HEK293 (cell line): ENCODE measurements around the gene RIMKLB.

ENCODE experiments used
- GFI1B ChIP-seq: fragments of 450-650 bp; formaldehyde crosslinking; IDR thresholded peaks from 2 replicates; pipeline ENCODE4 v1.5.1; 2016; ENCODE audit warnings: missing biosample characterization, missing genetic modification characterization
- KLF9 ChIP-seq: fragments of 450-650 bp; formaldehyde crosslinking; IDR thresholded peaks from 2 replicates; pipeline ENCODE4 v1.5.1; 2016; ENCODE audit warnings: missing biosample characterization, missing genetic modification characterization, low read depth
- TCF7L2 ChIP-seq: IDR thresholded peaks from 2 replicates; pipeline ENCODE4 v1.6.1; 2011; ENCODE audit warnings: low read depth, mild to moderate bottlenecking, inconsistent platforms, low read length, moderate library complexity, borderline replicate concordance
- YY1 ChIP-seq: fragments of 450-650 bp; formaldehyde crosslinking; IDR thresholded peaks from 2 replicates; pipeline ENCODE4 v1.5.1; 2018; ENCODE audit warnings: missing biosample characterization, missing genetic modification characterization
- ZBTB26 ChIP-seq: fragments of 450-650 bp; formaldehyde crosslinking; optimal IDR thresholded peaks from 2 replicates; pipeline ENCODE3; 2016; ENCODE audit warnings: missing biosample characterization, mild to moderate bottlenecking, missing genetic modification characterization
- ZNF18 ChIP-seq: fragments of 450-650 bp; formaldehyde crosslinking; IDR thresholded peaks from 2 replicates; pipeline ENCODE4 v1.5.1; 2016; ENCODE audit warnings: missing biosample characterization, missing genetic modification characterization
- ZNF23 ChIP-seq: fragments of 450-650 bp; formaldehyde crosslinking; IDR thresholded peaks from 2 replicates; pipeline ENCODE4 v1.5.1; 2016; ENCODE audit warnings: missing biosample characterization, missing genetic modification characterization, borderline replicate concordance
- ZNF555 ChIP-seq: fragments of 450-650 bp; formaldehyde crosslinking; conservative IDR thresholded peaks from 2 replicates; pipeline ENCODE4 v1.5.1; 2017; ENCODE audit warnings: missing biosample characterization, mild to moderate bottlenecking, missing genetic modification characterization, inconsistent platforms
- TF ChIP-seq, protein P1 (sequence below): fragments of 450-650 bp; formaldehyde crosslinking; IDR thresholded peaks from 2 replicates; pipeline ENCODE4 v1.5.1; 2016; ENCODE audit warnings: missing biosample characterization, missing genetic modification characterization
- TF ChIP-seq, protein P2 (sequence below): fragments of 450-650 bp; formaldehyde crosslinking; IDR thresholded peaks from 2 replicates; pipeline ENCODE4 v1.5.1; 2017; ENCODE audit warnings: missing biosample characterization, missing genetic modification characterization
- TF ChIP-seq, protein P3 (sequence below): fragments of 450-650 bp; formaldehyde crosslinking; IDR thresholded peaks from 2 replicates; pipeline ENCODE4 v1.5.1; 2017; ENCODE audit warnings: missing biosample characterization, missing genetic modification characterization
- TF ChIP-seq, protein P4 (sequence below): fragments of 450-650 bp; formaldehyde crosslinking; IDR thresholded peaks from 2 replicates; pipeline ENCODE4 v1.5.1; 2016; ENCODE audit warnings: missing biosample characterization, missing genetic modification characterization

GRCh38 chr12:8681129-8681884, 16.5 kb upstream of the RIMKLB start:
- TF ChIP-seq, protein P1, sequence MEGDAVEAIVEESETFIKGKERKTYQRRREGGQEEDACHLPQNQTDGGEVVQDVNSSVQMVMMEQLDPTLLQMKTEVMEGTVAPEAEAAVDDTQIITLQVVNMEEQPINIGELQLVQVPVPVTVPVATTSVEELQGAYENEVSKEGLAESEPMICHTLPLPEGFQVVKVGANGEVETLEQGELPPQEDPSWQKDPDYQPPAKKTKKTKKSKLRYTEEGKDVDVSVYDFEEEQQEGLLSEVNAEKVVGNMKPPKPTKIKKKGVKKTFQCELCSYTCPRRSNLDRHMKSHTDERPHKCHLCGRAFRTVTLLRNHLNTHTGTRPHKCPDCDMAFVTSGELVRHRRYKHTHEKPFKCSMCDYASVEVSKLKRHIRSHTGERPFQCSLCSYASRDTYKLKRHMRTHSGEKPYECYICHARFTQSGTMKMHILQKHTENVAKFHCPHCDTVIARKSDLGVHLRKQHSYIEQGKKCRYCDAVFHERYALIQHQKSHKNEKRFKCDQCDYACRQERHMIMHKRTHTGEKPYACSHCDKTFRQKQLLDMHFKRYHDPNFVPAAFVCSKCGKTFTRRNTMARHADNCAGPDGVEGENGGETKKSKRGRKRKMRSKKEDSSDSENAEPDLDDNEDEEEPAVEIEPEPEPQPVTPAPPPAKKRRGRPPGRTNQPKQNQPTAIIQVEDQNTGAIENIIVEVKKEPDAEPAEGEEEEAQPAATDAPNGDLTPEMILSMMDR = no peak
- no peak for TF ChIP-seq GFI1B (tag by site-specific recombination)
- no peak for TF ChIP-seq TCF7L2
- TF ChIP-seq ZBTB26 (tag by site-specific recombination) = no peak
- TF ChIP-seq, protein P2, sequence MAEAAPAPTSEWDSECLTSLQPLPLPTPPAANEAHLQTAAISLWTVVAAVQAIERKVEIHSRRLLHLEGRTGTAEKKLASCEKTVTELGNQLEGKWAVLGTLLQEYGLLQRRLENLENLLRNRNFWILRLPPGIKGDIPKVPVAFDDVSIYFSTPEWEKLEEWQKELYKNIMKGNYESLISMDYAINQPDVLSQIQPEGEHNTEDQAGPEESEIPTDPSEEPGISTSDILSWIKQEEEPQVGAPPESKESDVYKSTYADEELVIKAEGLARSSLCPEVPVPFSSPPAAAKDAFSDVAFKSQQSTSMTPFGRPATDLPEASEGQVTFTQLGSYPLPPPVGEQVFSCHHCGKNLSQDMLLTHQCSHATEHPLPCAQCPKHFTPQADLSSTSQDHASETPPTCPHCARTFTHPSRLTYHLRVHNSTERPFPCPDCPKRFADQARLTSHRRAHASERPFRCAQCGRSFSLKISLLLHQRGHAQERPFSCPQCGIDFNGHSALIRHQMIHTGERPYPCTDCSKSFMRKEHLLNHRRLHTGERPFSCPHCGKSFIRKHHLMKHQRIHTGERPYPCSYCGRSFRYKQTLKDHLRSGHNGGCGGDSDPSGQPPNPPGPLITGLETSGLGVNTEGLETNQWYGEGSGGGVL = no peak
- no peak for TF ChIP-seq YY1 (tag by site-specific recombination)
- TF ChIP-seq, protein P3, sequence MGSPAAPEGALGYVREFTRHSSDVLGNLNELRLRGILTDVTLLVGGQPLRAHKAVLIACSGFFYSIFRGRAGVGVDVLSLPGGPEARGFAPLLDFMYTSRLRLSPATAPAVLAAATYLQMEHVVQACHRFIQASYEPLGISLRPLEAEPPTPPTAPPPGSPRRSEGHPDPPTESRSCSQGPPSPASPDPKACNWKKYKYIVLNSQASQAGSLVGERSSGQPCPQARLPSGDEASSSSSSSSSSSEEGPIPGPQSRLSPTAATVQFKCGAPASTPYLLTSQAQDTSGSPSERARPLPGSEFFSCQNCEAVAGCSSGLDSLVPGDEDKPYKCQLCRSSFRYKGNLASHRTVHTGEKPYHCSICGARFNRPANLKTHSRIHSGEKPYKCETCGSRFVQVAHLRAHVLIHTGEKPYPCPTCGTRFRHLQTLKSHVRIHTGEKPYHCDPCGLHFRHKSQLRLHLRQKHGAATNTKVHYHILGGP (tag by site-specific recombination) = no peak
- no peak for TF ChIP-seq ZNF23 (tag by site-specific recombination)
- no peak for TF ChIP-seq ZNF555 (tag by site-specific recombination)
- no peak for TF ChIP-seq KLF9 (tag by site-specific recombination)
- TF ChIP-seq, protein P4, sequence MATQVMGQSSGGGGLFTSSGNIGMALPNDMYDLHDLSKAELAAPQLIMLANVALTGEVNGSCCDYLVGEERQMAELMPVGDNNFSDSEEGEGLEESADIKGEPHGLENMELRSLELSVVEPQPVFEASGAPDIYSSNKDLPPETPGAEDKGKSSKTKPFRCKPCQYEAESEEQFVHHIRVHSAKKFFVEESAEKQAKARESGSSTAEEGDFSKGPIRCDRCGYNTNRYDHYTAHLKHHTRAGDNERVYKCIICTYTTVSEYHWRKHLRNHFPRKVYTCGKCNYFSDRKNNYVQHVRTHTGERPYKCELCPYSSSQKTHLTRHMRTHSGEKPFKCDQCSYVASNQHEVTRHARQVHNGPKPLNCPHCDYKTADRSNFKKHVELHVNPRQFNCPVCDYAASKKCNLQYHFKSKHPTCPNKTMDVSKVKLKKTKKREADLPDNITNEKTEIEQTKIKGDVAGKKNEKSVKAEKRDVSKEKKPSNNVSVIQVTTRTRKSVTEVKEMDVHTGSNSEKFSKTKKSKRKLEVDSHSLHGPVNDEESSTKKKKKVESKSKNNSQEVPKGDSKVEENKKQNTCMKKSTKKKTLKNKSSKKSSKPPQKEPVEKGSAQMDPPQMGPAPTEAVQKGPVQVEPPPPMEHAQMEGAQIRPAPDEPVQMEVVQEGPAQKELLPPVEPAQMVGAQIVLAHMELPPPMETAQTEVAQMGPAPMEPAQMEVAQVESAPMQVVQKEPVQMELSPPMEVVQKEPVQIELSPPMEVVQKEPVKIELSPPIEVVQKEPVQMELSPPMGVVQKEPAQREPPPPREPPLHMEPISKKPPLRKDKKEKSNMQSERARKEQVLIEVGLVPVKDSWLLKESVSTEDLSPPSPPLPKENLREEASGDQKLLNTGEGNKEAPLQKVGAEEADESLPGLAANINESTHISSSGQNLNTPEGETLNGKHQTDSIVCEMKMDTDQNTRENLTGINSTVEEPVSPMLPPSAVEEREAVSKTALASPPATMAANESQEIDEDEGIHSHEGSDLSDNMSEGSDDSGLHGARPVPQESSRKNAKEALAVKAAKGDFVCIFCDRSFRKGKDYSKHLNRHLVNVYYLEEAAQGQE (tag by site-specific recombination) = no peak
- TF ChIP-seq ZNF18 (tag by site-specific recombination) = no peak
